Mammary microvascular endothelial cell (primary cell): ENCODE data around the gene TCF4. TPM values are rescaled to one million over a fixed set of nuclear protein-coding genes. Genes with fewer than 3 reads are reported as not detected.

ENCODE experiments used
- total RNA-seq: library from RNA; depleted of rRNA; stranded (reverse); fragments of >200 nt; gene quantifications from 2 replicates; pipeline ENCODE4 v1.2.3, GENCODE V29; 2015

Gene TCF4
- 162 and 171 TPM in 2 replicates for total RNA-seq

DNA sequence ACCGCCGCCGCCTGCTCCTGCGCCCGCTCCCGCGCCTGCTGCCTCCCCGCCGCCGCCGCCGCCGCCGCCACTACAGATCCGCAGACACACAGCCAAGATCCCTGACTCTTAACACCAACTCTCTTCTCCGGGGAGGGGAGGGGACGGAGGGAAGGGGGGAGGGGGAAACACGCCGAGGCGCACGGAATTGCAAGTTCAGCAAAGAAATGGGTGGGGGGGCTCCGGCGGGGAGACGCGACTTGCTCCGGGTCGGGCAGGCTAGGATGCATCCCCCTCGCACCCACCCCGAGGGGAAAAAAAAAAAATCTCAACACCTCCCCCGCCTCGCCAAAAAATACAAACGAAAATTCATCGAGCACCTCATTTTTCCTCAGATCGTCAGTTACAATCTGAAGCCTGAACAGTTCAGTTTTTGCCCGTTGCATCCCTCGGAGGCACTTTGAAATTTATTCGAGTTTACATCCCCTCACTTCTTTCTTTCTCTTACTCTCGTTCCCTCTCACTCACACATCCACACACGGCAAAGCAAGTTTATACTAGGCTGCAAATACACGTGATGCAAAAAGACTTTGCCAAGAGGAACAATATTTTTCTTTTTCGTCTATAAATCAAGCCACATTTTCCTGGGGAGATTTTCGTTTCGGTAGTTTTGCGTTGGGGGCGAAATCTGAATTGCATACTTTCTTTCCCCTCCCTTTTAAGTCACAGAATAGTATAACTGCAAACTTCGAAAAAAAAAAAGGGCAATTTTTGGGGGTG, at the start of gene TCF4:
Gene TCF4, minus strand, starts transcription at position 82 of the 759 bp plus-strand sequence. CDS start 1,076 bp downstream, outside the sequence.

